NCI-H128 (cell line): ENCODE results near the gene BPIFB6.

ENCODE experiments used
- DNase-seq: peaks from one replicate; lab custom pipeline; 2025; ENCODE audit not compliant: unreplicated experiment; lab: John Stamatoyannopoulos, UW

BPIFB6 gene

DNA sequence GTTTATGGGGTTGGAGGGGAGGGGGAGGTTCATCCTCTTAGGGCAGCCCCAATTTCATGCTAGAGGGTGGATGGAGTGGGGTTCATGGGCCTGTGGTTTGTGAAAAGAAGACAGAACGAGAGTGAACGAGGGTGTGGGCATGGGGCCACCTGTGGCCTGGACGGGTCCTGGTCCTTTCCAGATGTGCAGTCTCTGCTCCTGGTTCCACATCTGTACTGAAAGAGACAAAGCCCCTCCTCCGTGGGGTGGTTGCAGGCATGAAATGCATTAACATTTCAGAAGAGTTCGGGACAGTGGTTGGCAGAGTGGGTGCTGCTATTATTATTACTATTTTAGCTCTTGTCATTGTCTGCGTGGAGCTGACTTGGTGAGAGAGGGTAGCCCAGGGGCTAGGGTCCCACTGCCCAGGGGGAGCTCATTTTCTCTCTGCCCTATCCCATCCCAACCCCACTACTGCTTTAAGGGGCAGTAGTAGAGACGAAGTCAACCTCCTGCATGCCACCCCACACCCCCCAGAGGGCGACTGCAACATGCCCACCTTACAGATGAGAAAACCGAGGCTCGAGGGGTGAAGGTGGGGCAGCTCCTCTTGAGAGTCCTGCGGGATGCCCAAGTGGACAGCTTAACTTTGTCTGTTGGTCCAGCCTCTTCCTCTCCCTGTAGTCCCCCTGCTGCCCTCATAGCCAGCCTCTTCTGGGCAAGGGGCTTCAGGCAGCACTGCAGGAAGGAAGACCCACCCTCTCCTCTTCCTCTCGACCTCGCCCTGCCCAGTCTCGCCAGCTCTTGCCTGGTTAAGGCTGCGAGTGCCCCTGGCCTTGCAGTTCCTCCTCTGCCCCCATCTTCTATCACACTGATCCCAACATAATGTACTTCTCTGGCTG lies 15.5 kb upstream of the BPIFB6 start:
- DNase-seq = no peak

GRCh38 chr20:33016581-33017109 lies 14.8 kb upstream of the BPIFB6 start:
- no peak for DNase-seq

GRCh38 chr20:33017542-33017941 lies 13.9 kb upstream of the BPIFB6 start:
- DNase-seq = no peak

GRCh38 chr20:33018169-33018931 lies 13.1 kb upstream of the BPIFB6 start:
- DNase-seq = no peak

DNA sequence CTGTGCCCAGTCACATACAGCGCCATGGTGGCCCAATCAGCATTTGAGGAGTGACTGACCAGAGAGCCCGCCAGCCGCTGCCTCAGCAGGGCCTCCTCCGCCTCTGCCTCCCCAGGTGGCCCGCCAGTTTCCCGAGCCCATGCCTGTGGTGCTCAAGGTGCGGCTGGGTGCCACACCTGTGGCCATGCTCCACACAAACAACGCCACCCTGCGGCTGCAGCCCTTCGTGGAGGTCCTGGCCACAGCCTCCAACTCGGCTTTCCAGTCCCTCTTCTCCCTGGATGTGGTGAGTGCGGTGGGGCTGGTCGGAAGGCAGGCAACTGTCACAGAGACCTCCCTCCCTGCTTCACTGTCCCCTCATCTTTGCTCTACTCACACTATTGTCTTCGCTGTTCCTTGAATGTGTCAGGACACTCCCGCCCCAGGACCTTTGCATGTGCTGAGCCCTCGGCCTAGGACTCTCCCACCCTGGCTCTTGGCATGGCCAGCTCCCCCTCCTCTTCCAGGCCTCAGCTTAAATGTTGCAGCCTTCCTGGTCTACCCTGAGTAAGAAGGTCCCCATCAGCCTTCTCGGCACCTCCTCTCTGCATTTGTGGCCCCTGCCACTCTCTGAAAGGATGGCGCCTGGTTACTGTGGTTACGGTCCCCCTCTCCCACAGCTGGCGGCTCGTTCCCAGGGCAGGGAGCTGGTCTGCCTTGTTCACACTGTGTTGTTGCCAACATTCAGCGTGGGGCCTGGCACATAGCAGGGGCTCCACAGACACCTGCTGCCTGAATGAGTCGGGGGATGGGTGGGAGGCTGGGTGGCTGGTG lies 11.8 kb upstream of the BPIFB6 start:
- no peak for DNase-seq

GRCh38 chr20:33020278-33021161 lies 10.9 kb upstream of the BPIFB6 start:
- no peak for DNase-seq

- DNase-seq = no peak
These were observed 9.6 kb upstream of the BPIFB6 start for GRCh38 chr20:33021879-33022278.

DNA sequence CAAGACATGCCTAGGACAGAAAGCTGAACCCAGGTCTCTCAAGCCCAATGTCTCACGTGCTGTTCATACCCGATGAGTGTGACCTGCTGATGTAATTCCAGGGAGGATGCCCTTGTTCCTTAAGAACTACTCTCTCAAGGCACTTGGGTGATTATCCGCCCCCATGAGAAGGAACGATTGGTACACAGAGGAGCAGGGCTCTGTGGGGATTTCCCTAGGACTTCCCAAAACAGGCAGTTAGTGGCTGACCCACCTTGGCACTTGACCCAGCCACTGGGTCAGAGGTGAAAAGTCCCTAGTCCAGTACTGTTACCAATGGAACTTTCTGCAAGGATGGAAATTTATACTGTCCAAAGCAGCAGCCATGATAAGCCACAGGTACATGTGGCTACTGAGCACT lies 9.2 kb upstream of the BPIFB6 start:
- DNase-seq = no peak

DNA sequence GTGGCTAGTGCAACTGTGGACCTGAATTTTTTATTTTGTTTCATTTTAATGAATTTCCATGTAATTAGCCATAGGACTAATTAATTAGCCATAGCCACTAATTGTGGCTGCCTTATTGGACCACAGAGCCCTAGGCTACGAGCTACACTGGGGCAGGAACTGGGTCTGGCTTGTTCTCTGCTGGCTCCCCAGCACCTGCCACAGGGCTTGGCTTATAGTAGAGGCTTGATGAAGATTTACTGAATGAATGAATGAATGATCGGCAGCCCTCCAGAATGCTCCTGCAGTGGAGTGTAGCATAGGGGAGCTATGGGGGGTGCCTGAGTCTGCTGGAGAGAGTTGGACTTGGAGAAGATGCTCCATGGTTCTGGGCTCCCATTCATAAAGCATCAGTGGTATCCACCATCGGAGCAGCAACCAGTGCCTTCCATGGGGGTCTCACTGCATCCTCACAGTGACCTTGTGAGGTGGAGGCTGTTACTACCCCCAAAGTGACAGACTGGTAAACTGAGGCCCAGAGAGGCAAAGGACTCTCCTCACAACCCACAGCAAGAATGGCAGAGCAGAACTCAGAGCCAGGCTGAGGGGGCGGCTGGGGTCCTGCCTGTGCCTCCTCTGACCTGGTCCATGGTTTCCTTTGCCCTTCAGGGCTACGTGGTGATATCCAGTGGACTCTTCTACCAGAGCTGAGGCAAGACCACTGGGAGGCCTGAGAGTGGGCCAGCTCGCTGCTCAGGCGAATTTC lies 8.6 kb upstream of the BPIFB6 start:
- DNase-seq = no peak

GRCh38 chr20:33023439-33024242 lies 7.8 kb upstream of the BPIFB6 start:
- DNase-seq = no peak

DNA sequence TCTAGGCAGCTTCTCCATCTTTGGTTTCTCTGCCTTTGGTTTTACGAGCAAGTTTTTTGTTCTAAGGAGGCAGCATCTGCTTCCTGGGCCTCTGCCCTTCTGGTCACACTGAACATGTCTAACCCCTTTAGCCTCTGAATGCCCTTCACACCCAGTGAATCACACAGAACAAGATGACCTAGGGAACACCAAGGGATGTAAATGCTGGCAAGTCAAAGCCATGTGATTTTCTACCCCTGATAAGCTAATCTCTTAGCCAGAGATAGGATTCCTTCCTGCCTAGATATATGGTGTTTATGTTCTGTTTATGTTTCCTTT lies 7.2 kb upstream of the BPIFB6 start:
- DNase-seq = no peak

- no peak for DNase-seq
These were observed 6.7 kb upstream of the BPIFB6 start for GRCh38 chr20:33024609-33025317.

DNA sequence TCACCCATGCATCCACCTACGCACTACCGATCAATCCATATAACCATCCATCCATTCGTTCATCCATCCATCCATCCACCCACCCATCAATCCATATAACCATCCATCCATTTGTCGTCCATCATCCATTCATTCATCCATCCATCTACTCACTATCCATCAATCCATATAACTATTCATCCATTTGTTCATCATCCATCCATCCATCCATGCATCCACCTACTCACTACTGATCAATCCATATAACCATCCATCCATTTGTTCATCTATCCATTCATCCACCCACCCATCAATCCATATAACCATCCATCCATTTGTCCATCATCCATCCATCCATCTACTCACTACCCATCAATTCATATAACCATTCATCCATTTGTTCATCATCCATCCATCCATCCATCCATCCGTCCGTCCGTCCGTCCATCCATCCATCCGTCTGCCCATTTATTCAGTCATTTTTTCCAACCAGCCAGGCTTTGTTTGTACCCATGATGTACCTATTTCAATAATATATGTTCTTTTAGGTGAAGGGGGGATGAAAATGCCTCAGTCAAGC lies 6.1 kb upstream of the BPIFB6 start:
- no peak for DNase-seq

GRCh38 chr20:33026072-33026778 lies 5.2 kb upstream of the BPIFB6 start:
- no peak for DNase-seq

- DNase-seq = no peak
These were observed 4.4 kb upstream of the BPIFB6 start for GRCh38 chr20:33026779-33027759.
